B cell (primary cell): Measurements from ENCODE around the gene COL25A1.

Source experiments
- EZH2 ChIP-seq: IDR thresholded peaks from 2 replicates; pipeline ENCODE4 v1.6.1; 2012; ENCODE audit warnings: borderline replicate concordance, low read depth, mild to moderate bottlenecking, moderate library complexity, low read length; ENCODE audit not compliant: insufficient read depth, poor library complexity, severe bottlenecking
- TF ChIP-seq, protein P1 (sequence below): fragments of 200-600 bp; IDR thresholded peaks from one replicate; pipeline ENCODE4 v1.8.0; 2022; ENCODE audit warnings: antibody characterized with exemption, mild to moderate bottlenecking

GRCh38 chr4:108861334-108861733 is 441.1 kb downstream of the COL25A1 start:
- TF ChIP-seq EZH2, result no peak
- TF ChIP-seq, protein P1, sequence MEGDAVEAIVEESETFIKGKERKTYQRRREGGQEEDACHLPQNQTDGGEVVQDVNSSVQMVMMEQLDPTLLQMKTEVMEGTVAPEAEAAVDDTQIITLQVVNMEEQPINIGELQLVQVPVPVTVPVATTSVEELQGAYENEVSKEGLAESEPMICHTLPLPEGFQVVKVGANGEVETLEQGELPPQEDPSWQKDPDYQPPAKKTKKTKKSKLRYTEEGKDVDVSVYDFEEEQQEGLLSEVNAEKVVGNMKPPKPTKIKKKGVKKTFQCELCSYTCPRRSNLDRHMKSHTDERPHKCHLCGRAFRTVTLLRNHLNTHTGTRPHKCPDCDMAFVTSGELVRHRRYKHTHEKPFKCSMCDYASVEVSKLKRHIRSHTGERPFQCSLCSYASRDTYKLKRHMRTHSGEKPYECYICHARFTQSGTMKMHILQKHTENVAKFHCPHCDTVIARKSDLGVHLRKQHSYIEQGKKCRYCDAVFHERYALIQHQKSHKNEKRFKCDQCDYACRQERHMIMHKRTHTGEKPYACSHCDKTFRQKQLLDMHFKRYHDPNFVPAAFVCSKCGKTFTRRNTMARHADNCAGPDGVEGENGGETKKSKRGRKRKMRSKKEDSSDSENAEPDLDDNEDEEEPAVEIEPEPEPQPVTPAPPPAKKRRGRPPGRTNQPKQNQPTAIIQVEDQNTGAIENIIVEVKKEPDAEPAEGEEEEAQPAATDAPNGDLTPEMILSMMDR, result no peak
